DMS 273 (cell line): ENCODE data around the gene ANAPC16.
"Not testable (repeated sequence)": the region's sequence is repeated elsewhere in the genome, so short reads cannot be mapped to it uniquely, and the experiment has no call there.

ENCODE experiments used
- DNase-seq: peaks from one replicate; lab custom pipeline; 2025; ENCODE audit not compliant: unreplicated experiment; lab: John Stamatoyannopoulos, UW

ANAPC16 gene

GRCh38 chr10:72242675-72243074, 26.9 kb downstream of the ANAPC16 start:
- no peak for DNase-seq

DNA sequence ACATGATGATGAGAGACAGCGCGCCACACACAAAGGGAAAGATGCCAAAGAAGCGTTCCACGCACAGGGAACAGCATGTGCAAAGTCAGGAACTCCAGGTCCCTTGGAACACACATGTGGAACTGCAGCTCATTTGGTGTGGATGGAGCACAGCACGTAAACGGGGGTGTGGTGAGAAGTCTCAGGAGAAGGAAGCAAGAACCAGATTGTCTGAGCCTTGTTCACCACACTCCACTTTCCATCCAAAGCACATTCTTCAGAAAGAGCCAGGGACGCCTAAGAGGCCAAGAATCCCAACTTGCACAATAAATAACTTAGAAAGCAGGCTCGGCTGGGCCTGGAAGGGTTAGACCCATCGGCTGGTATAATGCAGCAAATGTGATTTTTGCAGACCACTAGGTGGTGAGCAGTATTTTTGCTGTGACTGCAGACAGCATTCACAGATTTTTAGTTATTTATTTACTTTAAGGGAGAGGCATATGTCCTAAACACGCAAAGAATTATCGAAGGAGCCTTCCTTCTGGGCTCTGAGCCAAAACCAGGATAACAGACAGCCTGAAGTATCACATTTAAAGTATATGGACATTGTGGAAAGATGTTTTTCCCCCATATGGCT, 28.1 kb downstream of the ANAPC16 start:
- DNase-seq: peak; percentile 82

GRCh38 chr10:72244573-72245038, 28.8 kb downstream of the ANAPC16 start:
- no peak for DNase-seq

- no peak for DNase-seq
These were observed 30.2 kb downstream of the ANAPC16 start for GRCh38 chr10:72245949-72246525.

DNA sequence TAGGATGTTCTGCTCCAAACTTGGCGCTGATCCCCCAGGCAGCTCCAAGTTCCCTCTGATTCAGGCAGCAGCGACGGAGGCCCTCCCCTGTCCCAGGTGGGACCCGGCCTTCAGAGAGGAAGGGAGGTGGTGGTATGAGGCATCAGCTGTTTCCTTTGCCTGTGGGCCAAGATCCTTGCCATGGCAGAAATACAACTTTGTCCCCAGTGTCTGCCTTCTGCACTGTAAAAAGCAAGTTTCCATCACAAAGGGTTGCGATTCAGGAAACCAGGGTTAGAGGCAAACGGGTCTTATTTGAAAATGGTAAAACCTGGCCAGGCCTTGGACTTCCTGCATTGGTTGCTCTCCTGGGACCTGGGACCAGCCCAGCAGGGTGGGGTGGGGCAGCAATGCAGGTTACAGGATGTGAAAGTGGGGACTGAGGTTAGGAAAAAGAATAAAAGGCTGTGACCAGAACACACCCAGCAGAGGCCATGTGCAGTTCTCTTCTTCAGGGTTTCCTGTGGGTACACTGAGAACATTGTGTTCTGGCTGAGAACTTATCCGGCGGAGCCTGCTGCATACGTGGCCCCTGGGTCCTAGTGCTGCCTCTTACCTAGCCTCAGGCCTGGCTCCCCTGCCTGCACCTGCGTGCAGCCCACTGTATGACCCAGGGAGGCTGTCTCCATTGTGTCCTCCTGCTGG, 32.8 kb downstream of the ANAPC16 start:
- peak; percentile 46 for DNase-seq

DNA sequence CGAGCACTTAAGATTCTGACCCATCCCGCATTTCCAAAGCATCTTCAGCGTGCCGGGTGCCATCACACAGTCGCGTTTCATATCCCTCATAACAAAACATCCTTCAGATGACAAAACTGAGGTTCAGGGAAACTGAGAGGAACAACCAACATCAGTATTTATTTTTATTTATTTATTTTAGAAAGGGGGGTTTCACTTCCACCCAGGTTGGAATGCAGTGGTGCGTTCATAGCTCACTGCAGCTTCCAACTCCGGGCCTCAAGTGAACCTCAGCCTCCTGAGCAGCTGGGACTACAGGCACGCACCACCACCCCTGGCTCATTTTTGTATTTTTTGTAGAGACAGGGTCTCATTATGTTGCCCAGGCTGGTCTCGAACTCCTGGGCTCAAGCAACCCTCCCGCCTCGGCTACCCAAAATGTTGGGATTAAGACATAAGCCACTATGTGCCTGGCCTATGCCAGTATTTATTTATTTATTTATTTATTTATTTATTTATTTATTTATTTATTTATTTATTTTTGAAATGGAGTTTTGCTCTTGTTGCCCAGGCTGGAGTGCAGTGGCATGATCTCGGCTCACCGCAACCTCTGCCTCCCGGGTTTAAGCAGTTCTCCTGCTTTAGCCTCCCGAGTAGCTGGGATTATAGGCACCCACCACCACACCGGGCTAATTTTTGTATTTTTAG, 33.5 kb downstream of the ANAPC16 start:
- not testable (repeated sequence) for DNase-seq

DNA sequence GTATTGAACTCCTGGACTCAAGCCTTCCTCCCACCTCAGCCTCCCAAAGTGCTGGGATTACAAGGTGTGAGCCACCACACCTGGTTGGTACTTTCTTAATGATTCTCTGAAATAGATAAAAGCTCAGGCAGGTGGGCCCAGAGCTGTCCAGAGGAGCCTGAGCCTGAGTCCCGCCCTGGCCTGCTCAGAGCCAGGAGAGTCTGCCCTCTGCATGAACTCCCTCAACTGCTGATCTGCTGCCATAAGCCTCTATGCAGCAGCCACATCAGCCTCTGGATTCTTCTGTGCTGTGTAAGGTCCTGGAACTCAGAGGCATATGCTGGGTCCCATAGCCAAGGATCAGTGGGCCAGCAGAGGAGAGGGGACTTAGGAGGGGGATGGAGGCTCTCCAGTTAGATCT, 34.9 kb downstream of the ANAPC16 start:
- no peak for DNase-seq

DNA sequence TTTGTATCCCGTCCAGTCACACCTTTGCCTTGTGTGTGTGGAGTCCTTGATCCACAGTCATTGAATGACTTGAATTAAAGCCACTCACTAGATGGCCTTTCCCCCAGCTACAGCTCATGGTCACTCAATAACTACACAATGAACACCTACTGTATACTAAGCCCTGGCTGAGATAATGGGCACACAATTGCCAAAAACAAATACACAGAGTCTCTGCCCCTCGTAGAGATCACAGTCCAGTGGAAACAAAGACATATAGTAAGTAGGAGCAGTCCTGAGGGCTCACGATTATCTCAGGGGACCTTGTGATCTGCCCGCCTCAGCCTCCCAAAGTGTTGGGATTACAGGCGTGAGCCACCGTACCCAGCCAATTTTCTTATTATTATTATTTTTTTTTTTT, 35.8 kb downstream of the ANAPC16 start:
- DNase-seq: no peak

DNA sequence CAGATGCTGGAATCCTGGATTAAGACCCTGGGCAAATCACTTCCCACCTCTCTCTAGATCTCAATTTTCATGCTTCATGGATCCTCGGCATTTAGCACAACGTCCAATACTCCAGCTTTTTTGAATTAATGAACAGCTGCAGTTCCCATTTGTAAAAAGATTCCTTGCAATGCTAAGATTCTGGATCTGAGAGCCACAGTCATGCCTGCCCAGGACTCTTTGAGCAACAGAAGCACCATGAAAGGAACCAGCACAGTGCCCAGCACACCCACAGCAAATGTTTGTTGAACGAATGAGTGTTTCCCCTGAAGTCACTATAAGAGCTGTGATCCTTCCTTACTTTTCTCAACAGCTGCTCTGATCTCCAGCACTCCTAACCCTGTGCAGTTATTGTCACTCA, 37.2 kb downstream of the ANAPC16 start:
- DNase-seq: no peak

- no peak for DNase-seq
These were observed 37.8 kb downstream of the ANAPC16 start for GRCh38 chr10:72253578-72253977.

GRCh38 chr10:72254813-72255568, 39.2 kb downstream of the ANAPC16 start:
- peak; percentile 78 for DNase-seq

- no peak for DNase-seq
These were observed 40.3 kb downstream of the ANAPC16 start for GRCh38 chr10:72255977-72256729.

DNA sequence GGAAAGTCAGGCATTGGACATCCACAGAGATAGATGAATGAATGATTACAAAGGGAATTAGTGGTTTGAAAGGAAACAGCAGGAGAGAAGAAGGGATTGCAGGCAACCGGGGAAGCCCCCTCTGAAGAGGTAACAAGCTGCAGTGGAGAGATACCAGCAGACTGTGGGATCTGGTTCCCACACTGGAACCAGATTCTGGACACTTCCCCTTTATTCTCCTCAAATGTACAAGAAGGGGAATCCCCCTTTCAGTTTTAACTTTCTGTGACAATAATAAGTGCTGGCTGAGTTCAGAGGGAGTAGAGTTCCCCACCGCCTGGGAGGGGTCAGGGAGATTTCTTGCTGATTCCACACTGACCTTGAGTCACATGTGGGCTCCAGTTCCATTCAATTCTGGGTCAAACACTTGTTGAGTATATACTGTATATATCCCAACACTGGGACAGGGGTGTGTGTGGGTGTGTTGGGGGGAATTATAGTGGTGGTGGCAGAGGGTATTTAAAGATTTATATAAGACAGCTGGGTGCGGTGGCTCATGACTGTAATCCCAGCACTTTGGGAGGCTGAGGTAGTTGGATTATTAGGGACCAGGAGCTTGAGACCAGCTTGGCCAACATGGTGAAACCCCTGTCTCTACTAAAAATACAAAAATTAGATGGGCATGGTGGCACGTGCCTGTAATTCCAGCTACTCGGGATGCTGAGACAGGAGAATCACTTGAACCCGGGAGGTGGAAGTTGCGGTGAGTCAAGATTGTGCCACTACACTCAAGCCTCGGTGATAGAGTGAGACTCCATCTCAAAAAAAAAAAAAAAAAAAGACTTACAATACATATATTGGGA, 41.5 kb downstream of the ANAPC16 start:
- DNase-seq: no peak

DNA sequence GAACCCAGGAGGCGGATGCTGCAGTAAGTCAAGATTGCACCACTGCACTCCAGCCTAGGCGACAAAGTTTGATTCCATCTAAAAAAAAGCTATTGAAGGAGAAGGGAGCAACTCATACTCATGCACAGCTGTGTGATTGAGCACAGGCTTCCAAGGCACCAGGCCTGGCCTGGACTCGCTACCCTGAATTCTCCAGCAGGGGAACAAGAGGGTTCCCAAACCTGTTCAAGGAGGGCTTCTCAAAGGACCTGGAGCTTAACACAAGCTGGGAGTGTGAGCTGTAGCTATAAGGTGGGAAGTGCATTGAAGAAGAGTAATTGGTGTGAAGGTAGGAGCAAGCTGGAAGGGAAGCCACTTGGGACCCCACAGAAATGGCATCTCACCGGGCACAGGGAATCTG, 42.8 kb downstream of the ANAPC16 start:
- peak; percentile 27 for DNase-seq

DNA sequence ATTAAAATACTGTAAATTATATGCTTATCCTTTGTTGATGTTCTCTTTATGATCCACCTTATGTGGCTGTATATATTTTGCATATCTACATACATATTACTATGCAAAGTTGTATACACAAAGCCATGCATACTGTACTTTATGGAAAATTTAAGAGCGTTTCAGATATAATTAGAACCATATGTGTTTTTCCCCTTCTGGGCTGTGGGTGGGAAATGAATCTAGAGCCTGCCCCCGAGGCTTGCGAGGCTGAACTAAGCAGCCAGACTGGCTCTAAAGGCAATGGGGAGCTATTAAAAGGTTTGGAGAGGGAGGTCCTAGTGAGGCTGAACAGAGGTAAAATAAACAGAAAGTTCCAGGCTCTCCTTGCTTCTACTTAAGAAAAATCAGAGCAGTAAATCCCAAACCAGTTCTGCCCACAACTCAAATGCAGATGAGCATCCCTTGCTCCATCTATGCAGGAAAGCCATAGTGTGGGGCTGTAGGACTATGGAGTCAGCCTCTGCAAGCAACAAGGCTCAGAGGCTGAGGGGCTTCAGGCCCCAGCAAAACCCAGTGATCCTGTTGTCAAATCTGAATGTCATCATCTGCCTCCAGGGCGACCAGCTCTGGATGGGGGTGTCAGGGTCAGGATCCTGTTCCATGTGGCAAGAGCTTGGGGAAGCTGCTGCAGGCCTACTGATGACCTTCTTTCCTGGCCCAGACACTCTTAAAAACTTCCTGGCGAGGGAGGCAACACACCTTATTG, 43.9 kb downstream of the ANAPC16 start:
- DNase-seq: peak; percentile 33

DNA sequence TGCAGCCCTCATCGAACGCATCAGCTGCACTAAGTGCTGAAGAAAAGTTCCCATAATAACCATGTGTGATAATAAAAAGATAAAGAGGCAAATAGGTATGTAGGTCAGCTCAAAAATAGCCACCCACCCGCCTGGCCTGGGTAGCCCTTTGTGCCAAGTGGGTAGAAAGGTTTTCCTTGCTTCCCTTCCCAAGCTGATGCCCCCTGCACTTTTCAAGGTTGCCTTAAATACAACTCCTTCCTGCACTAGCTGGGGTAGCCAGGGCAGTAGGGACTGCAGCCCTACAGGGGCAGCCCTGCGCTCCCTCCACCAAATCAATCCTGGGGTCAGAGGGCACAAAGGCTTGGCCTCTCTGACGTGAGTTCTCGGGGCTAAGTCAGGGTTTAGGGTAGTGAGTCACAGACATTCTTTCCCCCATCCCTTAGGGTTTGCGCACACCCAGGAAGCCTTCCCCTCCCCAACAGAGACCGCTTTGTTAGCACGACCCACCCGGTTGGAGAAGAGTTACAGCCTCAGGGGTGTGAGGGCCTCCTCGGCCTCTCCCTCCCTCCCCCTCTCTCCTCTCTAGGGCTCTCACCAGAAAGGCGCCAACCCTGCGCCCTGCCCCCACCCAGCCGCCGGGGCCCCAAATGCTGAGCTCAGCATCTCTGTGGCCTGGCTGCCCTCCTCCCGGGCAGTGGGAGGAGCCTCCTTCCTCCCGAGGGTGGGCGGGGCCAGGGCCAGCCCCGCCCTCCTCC, 44.6 kb downstream of the ANAPC16 start:
- no peak for DNase-seq

GRCh38 chr10:72260976-72261783, 45.4 kb downstream of the ANAPC16 start:
- no peak for DNase-seq
